IMR-90 (cell line): ENCODE data around the gene SYT8. TPM values are rescaled to one million over a fixed set of nuclear protein-coding genes. Genes with fewer than 3 reads are reported as not detected.

Experiments used
- ATAC-seq: fragments of 200-7000 bp; cut with Tn5 transposase; 2 replicates; pipeline ENCODE4 v1.9.1; 2020; ENCODE audit warnings: low read depth, mild to moderate bottlenecking, moderate library complexity
- BruUV-seq: library from RNA; stranded (reverse); fragments of 400-500 nt; replicated peaks from 2 replicates; lab custom pipeline; 2021; lab: Mats Ljungman, UMichigan
- CTCF ChIA-PET: fragments of 300-600 bp; formaldehyde crosslinking; extraction: SDS; loops from one replicate; lab custom pipeline; 2021; ENCODE audit warnings: antibody characterized with exemption; lab: Yijun Ruan, JAX
- POLR2A ChIA-PET: fragments of 300-600 bp; sonication (Branson Sonifier 250); formaldehyde crosslinking; loops from one replicate; lab custom pipeline; 2022; ENCODE audit warnings: antibody characterized with exemption; ENCODE audit not compliant: unreplicated experiment; lab: Charles Lee
- DNase-seq: peaks from one replicate; pipeline ENCODE4 v3.0.0; 2013
- H2AFZ ChIP-seq: replicated peaks from 2 replicates; pipeline ENCODE3; 2013; ENCODE audit warnings: low read length, mild to moderate bottlenecking; ENCODE audit not compliant: poor library complexity
- H2AK5ac ChIP-seq: 2 replicates; pipeline ENCODE4 v1.6.1; 2013; ENCODE audit warnings: low read depth, low read length, inconsistent platforms
- H2AK9ac ChIP-seq: replicated peaks from 2 replicates; pipeline ENCODE3; 2013; ENCODE audit warnings: mild to moderate bottlenecking, low read depth, low read length, moderate library complexity; ENCODE audit not compliant: poor library complexity
- H2BK120ac ChIP-seq: 2 replicates; pipeline ENCODE4 v1.6.1; 2013; ENCODE audit warnings: low read depth, low read length, inconsistent platforms
- H2BK15ac ChIP-seq: 3 replicates; pipeline ENCODE4 v1.6.1; 2013; ENCODE audit warnings: low read depth, low read length, inconsistent platforms
- H2BK20ac ChIP-seq: 2 replicates; pipeline ENCODE4 v1.6.1; 2013; ENCODE audit warnings: low read depth, mild to moderate bottlenecking, inconsistent platforms, low read length, moderate library complexity
- H2BK5ac ChIP-seq: 2 replicates; pipeline ENCODE4 v1.6.1; 2013; ENCODE audit warnings: mild to moderate bottlenecking, low read depth, low read length, inconsistent platforms; ENCODE audit not compliant: poor library complexity, severe bottlenecking
- H3K14ac ChIP-seq: replicated peaks from 2 replicates; pipeline ENCODE4 v1.6.1; 2013; ENCODE audit warnings: low read depth, low read length, inconsistent platforms
- H3K18ac ChIP-seq: 2 replicates; pipeline ENCODE4 v1.6.1; 2013; ENCODE audit warnings: low read depth, low read length, control low read depth
- H3K23ac ChIP-seq: 2 replicates; pipeline ENCODE4 v1.6.1; 2013; ENCODE audit warnings: low read depth, low read length, inconsistent platforms
- H3K27ac ChIP-seq: 2 replicates; pipeline ENCODE4 v1.5.1; 2013; ENCODE audit warnings: mild to moderate bottlenecking, control low read depth, low read length; ENCODE audit not compliant: insufficient read depth
- H3K27me3 ChIP-seq: 2 replicates; pipeline ENCODE4 v1.6.1; 2013; ENCODE audit warnings: low read length; ENCODE audit not compliant: control insufficient read depth, insufficient read depth
- H3K36me3 ChIP-seq: 2 replicates; pipeline ENCODE4 v1.6.1; 2013; ENCODE audit warnings: low read length, mixed read lengths; ENCODE audit not compliant: control insufficient read depth, insufficient read depth
- H3K4ac ChIP-seq: 2 replicates; pipeline ENCODE4 v1.6.1; 2013; ENCODE audit warnings: low read depth, low read length, inconsistent platforms
- H3K4me1 ChIP-seq: 2 replicates; pipeline ENCODE4 v1.6.1; 2013; ENCODE audit warnings: low read length, mixed read lengths; ENCODE audit not compliant: control insufficient read depth, insufficient read depth
- H3K4me2 ChIP-seq: 2 replicates; pipeline ENCODE4 v1.6.1; 2013; ENCODE audit warnings: low read depth, mild to moderate bottlenecking, control low read depth, low read length, moderate library complexity
- H3K4me3 ChIP-seq: 2 replicates; pipeline ENCODE4 v1.5.1; 2013; ENCODE audit warnings: low read depth, mild to moderate bottlenecking, control low read depth, low read length, moderate library complexity; ENCODE audit not compliant: insufficient read depth
- H3K56ac ChIP-seq: 2 replicates; pipeline ENCODE4 v1.6.1; 2013; ENCODE audit warnings: low read length, inconsistent platforms; ENCODE audit not compliant: insufficient read depth; ENCODE audit errors: extremely low read depth
- H3K79me1 ChIP-seq, 2 experiments: 2 replicates each; pipeline ENCODE4 v1.6.1; 2013; ENCODE audit warnings: low read length in 2 of 2, inconsistent platforms in 1 of 2, low read depth in 1 of 2
- H3K9ac ChIP-seq: 2 replicates; pipeline ENCODE4 v1.6.1; 2013; ENCODE audit warnings: low read depth, low read length, control low read depth
- H3K9me1 ChIP-seq: 2 replicates; pipeline ENCODE4 v1.6.1; 2013; ENCODE audit warnings: low read length, inconsistent platforms; ENCODE audit not compliant: insufficient read depth
- H3K9me3 ChIP-seq: 2 replicates; pipeline ENCODE4 v1.6.1; 2013; ENCODE audit warnings: low read length; ENCODE audit not compliant: control insufficient read depth, insufficient read depth
- H4K20me1 ChIP-seq: 2 replicates; pipeline ENCODE4 v1.6.1; 2013; ENCODE audit warnings: low read length, inconsistent platforms; ENCODE audit not compliant: insufficient read depth
- H4K5ac ChIP-seq: 2 replicates; pipeline ENCODE4 v1.6.1; 2013; ENCODE audit warnings: mild to moderate bottlenecking, low read depth, low read length, control low read depth
- H4K8ac ChIP-seq, 2 experiments: 2 replicates each; pipeline ENCODE4 v1.6.1; 2013; ENCODE audit warnings: low read depth in 2 of 2, low read length in 2 of 2, control low read depth in 1 of 2, inconsistent platforms in 1 of 2
- H4K91ac ChIP-seq: 2 replicates; pipeline ENCODE4 v1.6.1; 2013; ENCODE audit warnings: low read depth, low read length, inconsistent platforms; ENCODE audit not compliant: insufficient read depth
- BHLHE40 ChIP-seq: fragments of 150-350 bp; IDR thresholded peaks from 2 replicates; pipeline ENCODE4 v1.6.1; 2016; ENCODE audit warnings: mild to moderate bottlenecking, low read depth, low read length
- CEBPB ChIP-seq: IDR thresholded peaks from 2 replicates; pipeline ENCODE4 v1.6.1; 2012; ENCODE audit warnings: low read depth, low read length, improper control_type of control experiment
- CHD1 ChIP-seq: IDR thresholded peaks from 2 replicates; pipeline ENCODE4 v1.6.1; 2012; ENCODE audit warnings: low read depth, low read length, improper control_type of control experiment
- ELK1 ChIP-seq: fragments of 150-350 bp; IDR thresholded peaks from 2 replicates; pipeline ENCODE4 v1.6.1; 2016; ENCODE audit warnings: low read depth, mild to moderate bottlenecking, low read length, moderate library complexity, borderline replicate concordance
- FOS ChIP-seq: fragments of 150-350 bp; IDR thresholded peaks from 2 replicates; pipeline ENCODE4 v1.6.1; 2016; ENCODE audit warnings: low read depth, low read length
- MAFK ChIP-seq: IDR thresholded peaks from 2 replicates; pipeline ENCODE4 v1.6.1; 2012; ENCODE audit warnings: low read depth, low read length, improper control_type of control experiment
- MAZ ChIP-seq: IDR thresholded peaks from 2 replicates; pipeline ENCODE4 v1.6.1; 2012; ENCODE audit warnings: low read depth, mild to moderate bottlenecking, low read length, improper control_type of control experiment, moderate library complexity, borderline replicate concordance
- MXI1 ChIP-seq: IDR thresholded peaks from 2 replicates; pipeline ENCODE4 v1.6.1; 2012; ENCODE audit warnings: low read depth, mild to moderate bottlenecking, low read length, moderate library complexity, borderline replicate concordance
- NFE2L2 ChIP-seq: fragments of 150-350 bp; IDR thresholded peaks from 2 replicates; pipeline ENCODE4 v1.6.1; 2016; ENCODE audit warnings: low read depth, mild to moderate bottlenecking, low read length
- POLR2A ChIP-seq: IDR thresholded peaks from 2 replicates; pipeline ENCODE4 v1.6.1; 2012; ENCODE audit warnings: mild to moderate bottlenecking, low read depth, low read length
- RAD21 ChIP-seq: IDR thresholded peaks from 2 replicates; pipeline ENCODE4 v1.6.1; 2012; ENCODE audit warnings: low read length, improper control_type of control experiment
- RCOR1 ChIP-seq: IDR thresholded peaks from 2 replicates; pipeline ENCODE4 v1.6.1; 2012; ENCODE audit warnings: mild to moderate bottlenecking, low read length, improper control_type of control experiment; ENCODE audit not compliant: insufficient replicate concordance
- RFX5 ChIP-seq: IDR thresholded peaks from 2 replicates; pipeline ENCODE4 v1.8.0; 2012; ENCODE audit warnings: low read depth, mild to moderate bottlenecking, low read length, moderate library complexity
- SMC3 ChIP-seq: fragments of 150-350 bp; IDR thresholded peaks from 2 replicates; pipeline ENCODE4 v1.6.1; 2016; ENCODE audit warnings: low read depth, mild to moderate bottlenecking, antibody characterized with exemption, low read length, moderate library complexity
- USF2 ChIP-seq: fragments of 150-350 bp; IDR thresholded peaks from 2 replicates; pipeline ENCODE4 v1.6.1; 2017; ENCODE audit warnings: mild to moderate bottlenecking, antibody characterized with exemption, low read length, low read depth
- WGBS, 2 experiments: methylation state at CpG; one replicate each; pipeline versions ENCODE4 v1.1.5 to v1.1.7; 2013; ENCODE audit warnings: missing lambda C conversion rate in 2 of 2; ENCODE audit not compliant: insufficient read length in 1 of 2; ENCODE audit errors: extremely low coverage in 2 of 2; 5-methylcytosine and 5-hydroxymethylcytosine counted together
- dilution Hi-C: fragments of 300-500 bp; cut with HindIII; formaldehyde crosslinking; loops from one replicate; pipeline ENCODE4 v1.14.3; 2018; ENCODE audit warnings: low sequenced_read_pairs; ENCODE audit not compliant: unreplicated experiment
- in situ Hi-C: fragments of 300-500 bp; cut with MboI; formaldehyde crosslinking; loops from 3 replicates; pipeline ENCODE4 v1.14.3; 2019; ENCODE audit warnings: low sequenced_read_pairs, inconsistent platforms, mixed read lengths
- intact Hi-C: fragments of 100-400 bp; cut with micrococcal nuclease; formaldehyde crosslinking; loops from 2 replicates; pipeline ENCODE4 v1.10.0; 2022
- polyA plus RNA-seq, 3 experiments: library from polyadenylated mRNA; depleted of rRNA; stranded (reverse); fragments of >200 nt; gene quantifications; 2 replicates each; pipeline ENCODE4 v1.2.3, GENCODE V29; 2012; ENCODE audit warnings: low replicate concordance in 1 of 3
- total RNA-seq: library from RNA; depleted of rRNA; stranded (reverse); fragments of >200 nt; gene quantifications from 2 replicates; pipeline ENCODE4 v1.2.3, GENCODE V29; 2012
- TF ChIP-seq, protein P1 (sequence below): conservative IDR thresholded peaks from 2 replicates; pipeline ENCODE4 v1.5.1; 2012; ENCODE audit warnings: mild to moderate bottlenecking, low read depth, low read length, improper control_type of control experiment

Gene SYT8
- total and polyA plus RNA-seq, 2 of the 4 experiments (the other 2 are of a cell fraction) = not detected

- POLR2A ChIA-PET = no interaction called here
- H3K4me3 ChIP-seq = no peak overlapping the region
- in situ Hi-C loops = no loop called here
- H3K27ac ChIP-seq = no peak overlapping the region
- H3K18ac ChIP-seq = no peak overlapping the region
- H2BK120ac ChIP-seq = no peak overlapping the region
- H3K14ac ChIP-seq = no peak overlapping the region
- H3K4me2 ChIP-seq = no peak overlapping the region
- no peaks in the 10 kb centered on the region for H3K4me1 ChIP-seq
- no peaks in the 10 kb centered on the region for H4K20me1 ChIP-seq
- no peak overlapping the region for H2AK5ac ChIP-seq
- H4K8ac ChIP-seq = no peak overlapping the region
- intact Hi-C loops = no loop called here
- H3K36me3 ChIP-seq = no peaks in the 10 kb centered on the region
- H4K91ac ChIP-seq = no peak overlapping the region
- DNase-seq (no peak), ATAC-seq (no peak)
- H3K56ac ChIP-seq = no peak overlapping the region
- no peak overlapping the region for H4K5ac ChIP-seq
- 70% methylated on average over 6 of the region's 21 CpGs; no CpG with 5 or more reads in 1 of the 2 experiments for WGBS, 2 experiments
- peaks cover 33% of the 10 kb centered on the region for H3K27me3 ChIP-seq
- BruUV-seq = no TSS peak
- H3K9ac ChIP-seq = no peak overlapping the region
- H3K4ac ChIP-seq = no peak overlapping the region
- no peaks in the 10 kb centered on the region for H3K79me1 ChIP-seq
- no peaks in the 10 kb centered on the region for H3K9me3 ChIP-seq
- H3K23ac ChIP-seq = no peak overlapping the region
- H2BK20ac ChIP-seq = no peak overlapping the region
- H2BK5ac ChIP-seq = no peak overlapping the region
- H2AFZ ChIP-seq = no peak overlapping the region
- no peak overlapping the region for H2BK15ac ChIP-seq
- CTCF ChIA-PET = no interaction called here
- dilution Hi-C loops = no loop called here
- TF ChIP-seq RAD21 (no peak), MAFK (no peak), MAZ (no peak), ELK1 (no peak), CEBPB (no peak), FOS (no peak), NFE2L2 (no peak), RCOR1 (no peak), SMC3 (no peak), CHD1 (no peak), MXI1 (no peak), USF2 (no peak), BHLHE40 (no peak), RFX5 (no peak), POLR2A (no peak)
- TF ChIP-seq, protein P1, sequence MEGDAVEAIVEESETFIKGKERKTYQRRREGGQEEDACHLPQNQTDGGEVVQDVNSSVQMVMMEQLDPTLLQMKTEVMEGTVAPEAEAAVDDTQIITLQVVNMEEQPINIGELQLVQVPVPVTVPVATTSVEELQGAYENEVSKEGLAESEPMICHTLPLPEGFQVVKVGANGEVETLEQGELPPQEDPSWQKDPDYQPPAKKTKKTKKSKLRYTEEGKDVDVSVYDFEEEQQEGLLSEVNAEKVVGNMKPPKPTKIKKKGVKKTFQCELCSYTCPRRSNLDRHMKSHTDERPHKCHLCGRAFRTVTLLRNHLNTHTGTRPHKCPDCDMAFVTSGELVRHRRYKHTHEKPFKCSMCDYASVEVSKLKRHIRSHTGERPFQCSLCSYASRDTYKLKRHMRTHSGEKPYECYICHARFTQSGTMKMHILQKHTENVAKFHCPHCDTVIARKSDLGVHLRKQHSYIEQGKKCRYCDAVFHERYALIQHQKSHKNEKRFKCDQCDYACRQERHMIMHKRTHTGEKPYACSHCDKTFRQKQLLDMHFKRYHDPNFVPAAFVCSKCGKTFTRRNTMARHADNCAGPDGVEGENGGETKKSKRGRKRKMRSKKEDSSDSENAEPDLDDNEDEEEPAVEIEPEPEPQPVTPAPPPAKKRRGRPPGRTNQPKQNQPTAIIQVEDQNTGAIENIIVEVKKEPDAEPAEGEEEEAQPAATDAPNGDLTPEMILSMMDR = no peak
- no peaks in the 10 kb centered on the region for H3K9me1 ChIP-seq
- H2AK9ac ChIP-seq = no peak overlapping the region
These were observed 16.8 kb downstream of the SYT8 start for GRCh38 chr11:1851468-1852180.
